T47D (cell line): Measurements from ENCODE around the gene SLC2A5.

Experiments
- DNase-seq, 2 experiments: peaks; one replicate each; pipeline versions ENCODE4 v3.0.0 to v3.0.0-alpha.2; 2011 to 2012; ENCODE audit warnings: low read depth in 1 of 2, low spot score in 1 of 2
- JUND ChIP-seq: IDR thresholded peaks from 2 replicates; pipeline ENCODE4 v1.6.1; 2012; ENCODE audit warnings: low read depth
- in situ Hi-C: cut with HindIII; loops from 2 replicates; pipeline ENCODE4 v1.10.0; 2016; ENCODE audit warnings: low sequenced_read_pairs, low pct_unique_long_range_greater_than_20kb

SLC2A5 gene

DNA sequence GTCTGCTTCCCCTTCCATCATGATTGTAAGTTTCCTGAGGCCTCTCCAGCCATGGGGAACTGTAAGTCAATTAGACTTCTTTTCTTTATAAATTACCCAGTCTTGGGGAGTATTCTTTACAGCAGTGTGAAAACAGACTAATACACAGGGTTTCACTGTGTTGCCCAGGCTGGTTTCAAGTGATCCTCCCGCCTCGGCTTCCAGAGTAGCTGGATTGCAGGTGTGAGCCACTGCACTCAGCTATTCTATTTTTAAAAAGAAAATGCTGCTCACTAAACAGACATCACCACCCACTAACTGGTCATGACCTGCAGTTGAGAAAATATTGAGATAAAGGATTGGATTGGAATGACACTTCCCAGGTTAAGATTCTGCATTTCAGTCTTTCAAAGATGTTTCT lies 22.4 kb downstream of the SLC2A5 start:
- TF ChIP-seq JUND, result no peak
- no peak for DNase-seq
- in situ Hi-C loops, result no loop called here

DNA sequence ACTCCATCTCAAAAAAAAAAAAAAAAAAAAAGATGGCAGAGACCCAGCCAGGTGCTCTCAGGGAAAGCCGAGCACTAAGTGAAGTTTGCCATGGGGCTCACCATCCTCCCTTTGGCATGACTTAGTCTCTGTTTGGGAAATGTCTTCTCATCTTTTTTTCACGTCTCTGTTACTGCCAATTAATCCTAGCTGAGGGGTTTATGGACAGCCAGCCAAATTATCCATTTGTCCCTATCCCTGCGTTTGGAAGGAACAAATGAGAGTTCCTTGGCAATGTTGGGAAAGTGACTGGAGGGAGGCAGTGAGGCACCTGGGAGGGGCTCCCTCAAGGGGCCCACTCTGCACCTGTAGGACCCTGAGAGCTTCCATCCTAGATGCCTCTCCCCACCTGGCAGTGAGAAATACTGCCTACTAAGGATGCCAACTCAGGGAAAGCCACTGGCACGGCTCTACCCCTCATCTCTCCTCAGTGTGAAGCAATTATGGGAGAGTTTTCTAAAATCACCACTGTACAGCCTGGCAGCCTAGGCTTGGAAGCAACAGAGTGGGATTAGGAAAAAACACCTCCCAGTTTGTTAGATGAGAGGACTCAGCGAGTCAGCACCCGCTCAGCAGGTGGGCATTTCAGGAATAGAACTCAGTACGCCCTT lies 23.4 kb downstream of the SLC2A5 start:
- TF ChIP-seq JUND, result no peak
- in situ Hi-C loops, result no loop called here
- DNase-seq, result no peak

DNA sequence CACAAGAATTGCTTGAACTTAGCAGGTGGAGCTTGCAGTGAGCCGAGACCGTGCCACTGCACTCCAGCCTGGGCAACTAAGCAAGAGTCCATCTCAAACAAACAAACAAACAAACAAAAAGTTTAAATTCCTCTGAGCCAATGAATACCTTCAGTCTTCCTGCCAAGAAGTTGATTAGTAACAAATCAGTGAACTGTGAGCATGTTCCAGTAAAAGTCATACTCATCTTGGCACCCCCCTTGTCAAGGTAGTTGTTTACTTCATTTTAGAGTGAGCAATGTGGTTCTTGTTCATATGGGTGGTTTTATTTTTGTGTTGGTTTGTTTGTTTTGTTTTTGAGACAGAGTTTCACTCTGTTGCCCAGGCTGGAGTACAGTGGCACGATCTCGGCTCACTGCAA lies 25.2 kb downstream of the SLC2A5 start:
- in situ Hi-C loops, result no loop called here

DNA sequence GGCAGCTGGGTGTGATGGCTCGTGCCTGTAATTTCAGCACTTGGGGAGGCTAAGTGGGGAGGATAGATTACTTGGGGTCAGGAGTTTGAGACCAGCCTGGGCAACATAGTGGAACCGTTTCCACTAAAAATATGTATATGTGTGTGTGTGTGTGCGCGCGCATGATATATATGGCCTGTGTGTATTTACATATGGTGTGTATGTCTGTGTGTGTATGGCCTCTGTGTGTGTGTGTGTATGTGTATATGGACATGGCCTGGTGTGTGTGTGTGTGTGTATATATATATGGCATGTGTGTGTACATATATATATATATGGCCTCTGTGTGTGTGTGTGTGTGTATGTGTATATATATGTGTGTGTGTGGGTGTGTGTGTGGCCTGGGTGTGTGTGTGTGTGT lies 27.2 kb downstream of the SLC2A5 start:
- TF ChIP-seq JUND, result no peak
- in situ Hi-C loops, result no loop called here
- DNase-seq, result no peak

More for the DNA sequence above, 25.2 kb downstream of the SLC2A5 start:
- no peak for TF ChIP-seq JUND
- DNase-seq, result no peak

DNA sequence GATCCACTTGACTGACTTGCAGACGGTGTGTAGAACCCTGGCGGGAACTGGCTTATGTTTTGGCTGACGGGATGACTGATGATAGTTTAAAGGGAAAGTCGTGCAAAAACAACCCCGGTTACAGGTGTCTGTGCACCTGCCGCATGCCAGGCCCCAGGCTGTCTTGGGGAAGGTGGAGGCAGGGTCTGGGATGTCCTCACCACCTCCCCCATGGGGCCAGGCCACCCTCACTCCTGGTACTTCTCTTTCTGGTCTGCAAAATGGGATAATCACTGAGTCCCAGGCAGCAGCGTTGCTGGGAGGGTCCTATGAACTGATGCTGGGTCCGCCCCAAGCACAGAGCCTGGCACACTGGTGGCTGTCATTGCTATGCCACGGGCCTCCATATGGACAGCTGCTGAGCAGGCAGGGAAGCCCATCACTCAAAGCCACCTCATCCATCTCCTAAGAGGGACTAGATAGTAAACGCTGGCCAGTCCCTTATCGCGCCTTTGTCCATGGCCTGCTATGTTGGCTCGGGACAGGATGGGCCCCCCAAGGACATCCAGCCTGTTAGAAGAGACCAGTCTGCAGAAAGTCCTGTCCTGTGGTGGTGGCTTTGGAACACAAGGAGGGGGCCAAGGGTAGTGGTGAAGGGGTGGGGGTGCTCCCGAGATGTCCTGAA lies 28.2 kb downstream of the SLC2A5 start:
- no peak for TF ChIP-seq JUND
- in situ Hi-C loops, result no loop called here
- DNase-seq, result no peak

DNA sequence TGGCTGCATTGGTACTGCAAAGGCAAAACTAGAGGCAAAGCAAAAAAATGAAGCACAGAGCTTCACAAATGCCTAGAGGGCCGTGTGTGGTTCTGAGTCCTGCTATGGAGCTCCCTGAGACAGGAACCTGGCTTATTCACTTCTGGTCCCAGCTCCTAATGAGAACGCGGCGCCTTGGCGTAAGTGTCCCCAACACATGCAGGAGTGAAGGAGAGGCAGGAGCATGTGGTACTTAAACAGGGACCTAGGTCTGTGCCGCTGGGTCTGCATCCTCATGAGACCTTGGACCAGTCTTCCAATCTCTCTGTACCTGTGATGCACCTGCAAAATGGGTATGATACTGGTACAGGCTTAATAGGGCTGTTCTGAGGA lies 28.8 kb downstream of the SLC2A5 start:
- in situ Hi-C loops, result no loop called here
- no peak for TF ChIP-seq JUND
- no peak for DNase-seq

DNA sequence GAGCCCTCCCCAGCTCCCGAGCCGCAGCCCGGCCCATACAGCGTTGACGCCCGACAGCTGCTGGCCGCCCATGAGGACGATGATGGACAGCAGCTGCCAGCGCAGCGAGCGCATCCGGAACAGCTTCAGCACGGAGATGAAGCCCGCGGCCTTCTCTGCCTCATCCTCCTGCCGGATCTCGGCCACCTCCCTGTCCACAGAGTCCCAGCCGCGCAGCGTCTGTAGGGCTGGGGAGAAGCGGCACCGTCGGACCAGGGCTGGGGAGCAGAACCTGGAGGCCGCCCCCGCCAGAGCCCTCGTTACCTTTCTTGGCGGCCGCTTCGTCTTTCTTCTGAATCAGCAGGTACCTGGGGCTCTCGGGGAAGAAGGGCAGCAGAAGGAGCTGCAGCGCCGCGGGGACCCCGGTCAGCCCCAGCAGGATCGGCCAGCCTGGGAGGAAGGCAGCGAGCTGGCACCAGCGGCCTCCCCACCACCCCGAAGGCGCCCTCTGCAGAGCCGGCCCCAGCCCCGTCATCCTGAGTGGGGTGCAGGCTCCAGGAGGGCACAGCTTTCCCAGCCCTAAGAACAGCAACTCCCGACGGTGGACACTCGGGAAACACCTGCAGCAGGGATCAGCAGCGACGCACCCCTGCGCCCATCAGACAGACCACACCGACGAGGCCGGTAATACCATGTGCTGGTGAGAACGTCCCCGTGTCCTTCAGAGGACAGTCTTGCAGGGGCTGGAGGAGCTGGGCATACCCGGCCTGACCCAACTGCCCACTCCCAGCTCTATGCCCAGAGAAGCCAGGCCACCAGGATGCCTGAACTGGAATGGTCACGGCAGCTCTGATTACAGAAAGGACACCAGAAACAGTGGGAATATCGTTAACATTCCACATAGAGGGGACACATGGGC lies 29.4 kb downstream of the SLC2A5 start:
- no peak for TF ChIP-seq JUND
- no peak for DNase-seq
- in situ Hi-C loops, result no loop called here

DNA sequence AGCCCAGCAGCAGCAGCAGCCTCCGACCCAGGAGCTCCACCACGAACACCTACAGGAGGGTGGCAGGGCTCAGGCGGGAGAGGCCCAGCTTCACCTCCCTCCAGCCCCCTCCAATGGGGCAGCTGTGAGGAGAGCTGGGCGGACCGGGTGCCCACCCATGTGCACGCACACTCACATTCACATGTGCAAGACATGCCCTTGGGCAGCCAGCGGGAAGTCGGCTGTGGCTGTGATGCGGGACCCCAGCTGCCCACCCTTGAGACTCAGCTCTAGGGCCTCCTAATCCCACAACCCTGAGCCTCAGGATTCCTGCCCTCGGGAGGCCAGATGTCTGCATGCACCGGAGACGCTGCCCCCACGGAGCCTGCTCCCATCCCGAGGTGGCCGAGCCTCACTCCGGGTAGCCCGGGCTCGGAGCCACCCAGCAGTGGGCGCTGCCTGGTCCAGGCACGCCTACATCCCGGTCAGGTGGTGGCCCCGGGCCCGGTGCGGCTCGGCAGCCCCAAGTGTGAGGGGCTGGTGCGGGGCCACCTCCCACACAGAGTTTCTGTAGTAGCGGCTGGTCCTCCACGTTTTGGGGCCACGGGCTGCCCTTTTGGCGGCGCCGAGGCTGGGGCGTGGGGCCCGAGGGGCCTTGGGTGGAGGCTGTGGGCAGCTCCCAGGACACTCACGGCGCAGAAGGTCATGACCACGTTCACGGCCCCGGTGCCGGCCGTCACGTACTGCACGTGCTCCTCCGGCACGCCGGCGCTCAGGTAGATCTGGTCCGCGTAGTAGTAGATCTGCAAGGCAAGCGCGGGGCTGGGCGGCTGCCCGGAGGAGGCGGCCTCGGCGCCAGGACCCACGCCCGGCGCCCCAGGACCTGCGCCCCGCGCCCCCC lies 30.3 kb downstream of the SLC2A5 start:
- in situ Hi-C loops, result no loop called here
- no peak for TF ChIP-seq JUND
- no peak for DNase-seq

DNA sequence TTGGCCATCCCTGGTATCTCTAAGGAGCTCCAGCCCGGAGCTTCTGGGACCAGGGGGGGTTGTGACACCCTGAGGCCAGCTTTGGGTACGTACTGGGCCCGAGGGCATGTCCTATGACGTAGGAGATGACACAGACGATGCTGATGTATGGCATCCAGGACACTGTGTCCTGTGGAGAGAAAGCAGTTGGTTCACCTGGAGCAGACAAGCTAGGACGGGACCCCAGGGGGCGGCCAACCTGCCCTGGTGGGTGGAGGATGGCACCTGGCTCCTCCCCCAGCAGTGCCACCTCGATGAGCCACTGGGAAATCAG lies 31.1 kb downstream of the SLC2A5 start:
- DNase-seq, result no peak
- TF ChIP-seq JUND, result no peak
- in situ Hi-C loops, result no loop called here

DNA sequence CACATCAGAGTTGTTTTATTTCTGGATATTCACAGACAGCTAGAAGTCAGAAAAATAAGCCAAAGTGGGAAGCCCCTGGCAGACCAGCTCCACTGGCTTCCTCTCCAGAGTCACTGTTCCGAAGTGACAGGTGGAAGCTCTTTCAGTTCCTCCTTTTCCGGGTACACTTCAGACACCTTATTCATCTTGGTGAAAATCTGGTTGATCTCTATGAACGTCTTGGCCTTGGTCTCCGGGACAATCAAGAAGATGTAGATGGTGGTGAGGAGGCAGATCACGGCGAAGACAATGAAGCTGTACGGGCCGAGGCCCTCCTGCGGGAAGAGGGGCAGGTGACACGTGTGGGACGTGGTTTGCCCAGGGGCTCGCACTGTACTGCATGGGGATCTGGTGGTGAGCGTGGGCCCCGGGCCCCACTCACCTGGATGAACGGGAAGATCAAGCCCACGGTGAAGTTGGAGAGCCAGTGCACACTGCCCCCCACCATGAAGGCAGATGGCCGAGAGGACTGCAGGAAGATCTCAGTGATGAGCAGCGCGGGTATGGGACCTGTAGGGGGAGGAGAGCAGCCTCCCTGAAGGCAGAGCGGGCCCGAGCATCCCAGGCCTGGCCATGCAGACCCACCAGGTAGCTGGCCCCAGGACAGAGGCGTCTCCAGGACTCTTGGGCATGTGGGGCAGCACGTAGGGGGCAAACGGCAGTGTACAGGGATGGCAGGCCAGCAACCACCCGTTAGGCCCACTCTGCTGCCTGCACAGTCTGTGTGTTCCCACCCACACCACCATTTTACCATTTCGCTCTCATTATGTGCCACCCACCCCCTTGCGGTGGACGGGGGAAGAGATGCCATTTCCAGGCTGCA lies 31.7 kb downstream of the SLC2A5 start:
- DNase-seq, result no peak
- TF ChIP-seq JUND, result no peak
- in situ Hi-C loops, result no loop called here

DNA sequence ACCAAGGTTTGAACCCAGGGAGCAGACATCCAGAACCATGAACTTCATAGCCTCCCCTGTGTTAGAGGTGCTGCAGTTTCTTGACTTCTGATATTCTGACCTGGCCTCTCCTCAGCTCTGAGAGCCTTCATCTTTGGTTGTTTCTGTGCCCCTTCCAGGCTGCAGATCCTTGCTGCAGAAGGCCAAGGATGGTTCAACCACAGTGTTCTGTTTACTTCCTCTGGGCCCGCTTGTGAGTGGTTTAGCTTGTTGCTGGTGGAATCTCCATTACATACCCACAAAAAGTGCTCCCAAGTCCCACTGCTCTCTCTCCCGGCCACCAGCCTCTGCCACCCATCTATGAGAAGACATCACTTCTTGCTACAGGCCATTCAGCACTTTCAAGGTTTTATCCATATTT lies 34.2 kb downstream of the SLC2A5 start:
- no peak for DNase-seq
- in situ Hi-C loops, result no loop called here
- TF ChIP-seq JUND, result no peak

DNA sequence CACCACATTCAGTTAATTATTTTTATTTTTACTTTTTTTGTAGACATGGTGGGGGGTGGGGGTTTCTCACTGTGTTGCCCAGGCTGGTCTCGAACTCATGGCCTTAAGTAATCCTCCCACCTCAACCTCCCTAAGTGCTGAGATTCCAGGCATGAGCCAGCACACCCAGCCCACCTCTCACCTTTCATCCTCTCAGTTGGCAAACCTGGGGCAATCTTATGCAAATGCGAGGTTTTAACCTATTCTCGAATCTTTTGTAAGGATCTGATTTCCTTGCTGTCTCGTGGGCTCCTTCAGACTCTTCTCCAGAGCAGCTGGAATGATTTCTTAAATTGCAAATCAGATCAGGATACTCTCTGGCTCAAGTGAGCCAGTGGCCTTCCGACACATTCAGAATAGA lies 36.1 kb downstream of the SLC2A5 start:
- no peak for TF ChIP-seq JUND
- no peak for DNase-seq
- in situ Hi-C loops, result no loop called here
